Ectodermal cell (in vitro differentiated cells): ENCODE data around the gene CD6.
"Not testable (repeated sequence)": the region's sequence is repeated elsewhere in the genome, so short reads cannot be mapped to it uniquely, and the experiment has no call there.

Source experiments
- H3K27ac ChIP-seq: 2 replicates; pipeline ENCODE4 v1.7.0; 2013; ENCODE audit warnings: mild to moderate bottlenecking, low read depth, low read length; ENCODE audit not compliant: insufficient read depth, poor library complexity, severe bottlenecking
- H3K27me3 ChIP-seq: 2 replicates; pipeline ENCODE4 v1.7.0; 2013; ENCODE audit warnings: mild to moderate bottlenecking, low read length; ENCODE audit not compliant: insufficient read depth, control insufficient read depth, poor library complexity, severe bottlenecking
- H3K36me3 ChIP-seq: one replicate; pipeline ENCODE4 v1.7.0; 2013; ENCODE audit warnings: low read length; ENCODE audit not compliant: control insufficient read depth, insufficient read depth
- H3K4me1 ChIP-seq: one replicate; pipeline ENCODE4 v1.7.0; 2013; ENCODE audit warnings: low read length; ENCODE audit not compliant: control insufficient read depth, insufficient read depth
- H3K4me3 ChIP-seq: 2 replicates; pipeline ENCODE4 v1.7.0; 2013; ENCODE audit warnings: low read depth, low read length, control low read depth; ENCODE audit not compliant: insufficient read depth
- H3K9me3 ChIP-seq: 2 replicates; pipeline ENCODE4 v1.7.0; 2013; ENCODE audit warnings: mild to moderate bottlenecking, low read length, moderate library complexity; ENCODE audit not compliant: control insufficient read depth
- whole genome bisulfite sequencing, 2 experiments: methylation state at CpG; one replicate each; pipeline ENCODE4 v1.1.7; 2013; ENCODE audit warnings: missing lambda C conversion rate in 2 of 2; 5-methylcytosine and 5-hydroxymethylcytosine counted together

Gene CD6

GRCh38 chr11:60968223-60968622 is 3.3 kb upstream of the CD6 start:
- Histone ChIP-seq H3K4me3 (no peak overlapping the region), H3K27ac (no peak overlapping the region), H3K4me1 (no peaks in the 10 kb centered on the region), H3K9me3 (no peaks in the 10 kb centered on the region), H3K27me3 (no peaks in the 10 kb centered on the region), H3K36me3 (no peaks in the 10 kb centered on the region)
- no CpG with 5 or more reads among the region's 1 CpG for WGBS, 2 experiments

GRCh38 chr11:60970369-60970774 is 1.1 kb upstream of the CD6 start:
- Histone ChIP-seq H3K27ac (no peak overlapping the region), H3K9me3 (no peaks in the 10 kb centered on the region), H3K4me1 (no peaks in the 10 kb centered on the region), H3K36me3 (no peaks in the 10 kb centered on the region), H3K27me3 (no peaks in the 10 kb centered on the region), H3K4me3 (no peak overlapping the region)
- WGBS, 2 experiments, result 31 to 33% methylated on average over 8 to 9 of the region's 9 CpGs

GRCh38 chr11:60970890-60971289 is 590 bp upstream of the CD6 start:
- Histone ChIP-seq H3K4me1 (no peaks in the 10 kb centered on the region), H3K27me3 (no peaks in the 10 kb centered on the region)
- 92 to 94% methylated on average over 5 of the region's 5 CpGs for WGBS, 2 experiments

DNA sequence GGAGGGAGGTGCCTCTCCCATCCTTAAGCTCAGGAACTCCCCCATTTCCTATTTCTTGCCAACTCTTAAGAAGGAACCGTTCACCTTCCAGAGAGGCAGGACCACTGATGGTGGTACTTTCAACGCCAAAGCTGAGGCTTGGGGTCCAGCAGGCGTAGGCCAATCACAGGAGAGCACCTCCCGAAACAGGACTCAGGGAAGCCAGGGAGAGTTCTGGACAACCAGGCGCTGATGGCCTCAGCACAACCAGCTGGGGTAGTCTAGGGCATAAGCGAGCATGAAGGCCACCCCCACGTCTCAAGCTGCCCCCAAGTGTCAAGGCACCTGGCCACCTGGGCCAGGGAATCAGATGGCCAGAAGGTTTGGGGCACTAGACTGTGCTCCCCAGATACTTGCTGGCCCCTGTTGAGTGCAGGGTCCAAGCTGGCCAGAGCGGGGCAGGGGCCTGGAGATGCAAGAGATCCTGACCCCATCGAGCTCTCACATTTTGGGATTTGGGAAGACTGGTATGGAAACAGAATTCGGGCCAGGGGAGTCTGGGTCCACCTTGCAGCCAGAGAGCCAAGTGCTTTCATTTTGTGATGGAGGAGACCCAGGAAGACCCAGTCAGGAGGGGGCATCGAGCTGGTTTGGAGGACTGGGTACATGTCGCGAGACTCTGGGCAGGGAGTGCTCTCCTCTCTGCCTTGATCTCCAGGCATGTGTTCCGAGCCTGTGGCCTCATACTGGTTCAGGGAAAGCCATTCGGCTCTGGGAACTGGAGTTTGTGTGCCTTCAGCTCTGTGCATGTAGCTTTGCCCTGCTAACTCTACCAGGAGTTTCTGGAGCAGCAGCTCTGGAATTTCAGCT is 926 bp downstream of the CD6 start:
- 94 to 95% methylated on average over 15 of the region's 15 CpGs for WGBS, 2 experiments
- H3K27ac ChIP-seq, result no peak overlapping the region
- H3K36me3 ChIP-seq, result no peaks in the 10 kb centered on the region
- no peak overlapping the region for H3K4me3 ChIP-seq
- no peaks in the 10 kb centered on the region for H3K9me3 ChIP-seq
- no peaks in the 10 kb centered on the region for H3K27me3 ChIP-seq
- no peaks in the 10 kb centered on the region for H3K4me1 ChIP-seq

More at GRCh38 chr11:60970890-60971289, 590 bp upstream of the CD6 start:
- Histone ChIP-seq H3K27ac (no peak overlapping the region), H3K36me3 (no peaks in the 10 kb centered on the region), H3K4me3 (no peak overlapping the region), H3K9me3 (no peaks in the 10 kb centered on the region)

DNA sequence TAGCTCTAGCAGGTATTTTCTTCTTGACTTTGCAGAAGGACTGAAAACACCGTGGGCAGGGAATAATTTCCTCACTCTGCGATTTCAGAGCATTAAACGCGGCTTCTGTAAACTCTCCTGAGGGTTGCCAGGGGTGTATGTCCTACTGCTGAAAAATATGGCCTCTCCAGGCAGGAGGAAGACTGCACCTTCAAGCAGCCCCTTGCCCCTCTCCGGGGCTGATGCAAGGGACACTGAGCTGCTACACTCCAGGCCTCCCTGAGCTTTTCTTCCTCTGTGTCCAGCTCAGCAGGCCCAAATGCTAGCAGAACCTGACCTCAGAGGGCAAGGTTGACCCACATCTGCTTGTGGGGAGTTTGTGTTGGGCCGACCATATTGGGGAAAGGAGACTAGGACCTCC is 2.2 kb downstream of the CD6 start:
- H3K27ac ChIP-seq, result no peak overlapping the region
- no peaks in the 10 kb centered on the region for H3K36me3 ChIP-seq
- no peaks in the 10 kb centered on the region for H3K27me3 ChIP-seq
- H3K4me3 ChIP-seq, result no peak overlapping the region
- no peaks in the 10 kb centered on the region for H3K9me3 ChIP-seq
- 93 to 94% methylated on average over 6 of the region's 6 CpGs for WGBS, 2 experiments
- H3K4me1 ChIP-seq, result no peaks in the 10 kb centered on the region

DNA sequence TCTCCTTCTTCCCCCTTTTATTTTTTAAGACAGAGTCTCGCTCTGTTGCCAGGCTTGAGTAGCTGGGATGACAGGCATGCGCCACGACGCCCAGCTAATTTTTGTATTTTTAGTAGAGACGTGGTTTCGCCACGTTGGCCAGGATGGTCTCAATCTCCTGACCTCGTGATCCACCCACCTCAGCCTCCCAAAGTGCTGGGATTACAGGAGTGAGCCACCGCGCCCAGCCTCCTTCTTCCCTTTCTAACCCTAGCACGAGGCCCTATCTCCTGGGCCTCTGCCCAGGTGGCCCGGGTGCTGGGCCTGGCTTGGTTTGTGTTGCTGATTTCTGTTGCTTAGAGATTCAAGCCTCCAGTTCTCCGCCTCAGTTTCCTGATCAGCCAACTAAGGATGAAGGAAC is 2.8 kb downstream of the CD6 start:
- not testable (repeated sequence) for H3K27me3 ChIP-seq

GRCh38 chr11:60974726-60975125 is 3.2 kb downstream of the CD6 start:
- 86 to 94% methylated on average over 5 to 6 of the region's 6 CpGs for WGBS, 2 experiments

More for the DNA sequence above, 2.8 kb downstream of the CD6 start:
- 91% methylated on average over 13 of the region's 13 CpGs for WGBS, 2 experiments
- not testable (repeated sequence) for H3K9me3 ChIP-seq, H3K27ac ChIP-seq, H3K36me3 ChIP-seq, H3K4me1 ChIP-seq, H3K4me3 ChIP-seq

DNA sequence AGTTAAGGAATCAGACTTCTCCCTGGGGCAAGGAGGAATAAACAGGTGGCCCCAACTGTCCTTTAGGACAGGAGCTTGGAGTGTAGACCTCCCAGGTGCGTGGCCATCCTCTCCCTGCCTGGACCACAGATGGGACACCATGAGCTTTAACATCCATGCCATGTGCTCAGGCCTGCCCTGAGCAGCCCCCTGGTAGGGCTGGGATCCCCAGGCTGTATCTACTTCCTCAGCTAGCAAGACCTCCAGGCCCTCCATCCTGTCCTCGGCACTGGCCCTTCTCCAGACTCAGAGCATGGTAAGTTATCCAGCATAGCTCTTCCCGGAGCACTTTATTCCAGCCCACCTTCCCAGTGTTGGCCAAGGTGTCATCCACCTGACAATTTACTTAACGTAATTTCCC is 5.7 kb downstream of the CD6 start:
- Histone ChIP-seq H3K4me1 (no peaks in the 10 kb centered on the region), H3K27me3 (no peaks in the 10 kb centered on the region), H3K4me3 (no peak overlapping the region), H3K36me3 (no peaks in the 10 kb centered on the region), H3K27ac (no peak overlapping the region), H3K9me3 (no peaks in the 10 kb centered on the region)
- WGBS, 2 experiments, result 91% methylated on average over 4 of the region's 4 CpGs

More at GRCh38 chr11:60974726-60975125, 3.2 kb downstream of the CD6 start:
- no peak overlapping the region for H3K4me3 ChIP-seq
- no peaks in the 10 kb centered on the region for H3K27me3 ChIP-seq
- H3K27ac ChIP-seq, result no peak overlapping the region
- H3K9me3 ChIP-seq, result no peaks in the 10 kb centered on the region
- no peaks in the 10 kb centered on the region for H3K4me1 ChIP-seq
- H3K36me3 ChIP-seq, result no peaks in the 10 kb centered on the region

DNA sequence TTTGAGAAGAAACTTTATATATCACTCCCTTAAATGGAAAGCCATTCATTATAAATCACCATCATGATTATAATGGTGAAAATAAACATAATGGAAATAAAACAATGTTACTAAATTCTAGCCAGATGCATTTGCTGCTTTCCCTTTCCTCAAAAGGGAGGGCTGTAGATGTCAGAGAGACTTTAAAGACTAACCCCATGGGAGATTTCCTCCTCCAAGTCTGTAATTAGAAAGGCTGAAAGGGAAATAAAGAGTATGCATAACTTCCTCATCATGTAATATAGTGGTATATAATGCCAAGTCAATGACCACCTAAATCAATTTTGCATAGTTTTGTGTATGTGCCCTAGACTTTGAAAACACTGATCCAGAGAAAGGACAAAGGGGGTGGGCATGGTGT is 6.4 kb downstream of the CD6 start:
- H3K9me3 ChIP-seq, result no peaks in the 10 kb centered on the region
- H3K36me3 ChIP-seq, result no peaks in the 10 kb centered on the region
- no peaks in the 10 kb centered on the region for H3K27me3 ChIP-seq
- H3K27ac ChIP-seq, result no peak overlapping the region
- no peak overlapping the region for H3K4me3 ChIP-seq
- H3K4me1 ChIP-seq, result no peaks in the 10 kb centered on the region

- Histone ChIP-seq H3K4me1 (no peaks in the 10 kb centered on the region), H3K27me3 (no peaks in the 10 kb centered on the region), H3K27ac (no peak overlapping the region), H3K9me3 (no peaks in the 10 kb centered on the region), H3K4me3 (no peak overlapping the region), H3K36me3 (no peaks in the 10 kb centered on the region)
- 92 to 96% methylated on average over 10 of the region's 10 CpGs for WGBS, 2 experiments
Measured at GRCh38 chr11:60978546-60979380, 7.3 kb downstream of the CD6 start.
